HepG2 (cell line): ENCODE data around the gene NPY1R. TPM values are rescaled to one million over a fixed set of nuclear protein-coding genes. Genes with fewer than 3 reads are reported as not detected.

Experiments used
- ATAC-seq: fragments of 200-7000 bp; cut with Tn5 transposase; 3 replicates; pipeline ENCODE4 v1.9.1; 2020; ENCODE audit warnings: mild to moderate bottlenecking, moderate library complexity
- BruUV-seq: library from RNA; stranded (reverse); fragments of 400-500 nt; replicated peaks from 2 replicates; lab custom pipeline; 2021; lab: Mats Ljungman, UMichigan
- CTCF ChIA-PET: fragments of 300-600 bp; formaldehyde crosslinking; extraction: SDS; loops from one replicate; lab custom pipeline; 2021; ENCODE audit warnings: low total read pairs, inconsistent platforms, low intra/inter-chr PET ratio; lab: Yijun Ruan, JAX
- POLR2A ChIA-PET: fragments of 350-600 bp; sonication (Branson Sonifier 250); formaldehyde crosslinking; loops from one replicate; lab custom pipeline; 2020; ENCODE audit warnings: antibody characterized with exemption, inconsistent platforms; lab: Yijun Ruan, JAX
- DNase-seq: peaks from one replicate; pipeline ENCODE4 v3.0.0-alpha.2; 2015; ENCODE audit warnings: low spot score
- FAIRE-seq: peaks from 3 replicates; lab custom pipeline; 2011; peaks lifted over from hg19 to GRCh38; lab: Jason Lieb, UNC
- H2AFZ ChIP-seq: one replicate; pipeline ENCODE4 v1.6.1; 2011; ENCODE audit warnings: low read length, inconsistent platforms
- H3K27ac ChIP-seq: fragments of 300-600 bp; 3 replicates; pipeline ENCODE4 v1.8.0; 2011; ENCODE audit warnings: mixed run types, mild to moderate bottlenecking, mixed read lengths, low read length, inconsistent platforms; ENCODE audit not compliant: insufficient read depth; ENCODE audit errors: extremely low read length
- H3K27me3 ChIP-seq, 2 experiments: fragments of 200-600 bp in 1 of 2; 2 replicates in 1 of 2; 3 replicates in 1 of 2; pipeline versions ENCODE4 v1.6.0 to v1.8.0; 2011; ENCODE audit warnings: low read length in 2 of 2, mild to moderate bottlenecking in 2 of 2, moderate library complexity in 2 of 2, inconsistent platforms in 1 of 2; ENCODE audit not compliant: insufficient read depth in 2 of 2, control insufficient read depth in 1 of 2
- H3K36me3 ChIP-seq, 2 experiments: fragments of 200-600 bp in 1 of 2; replicated peaks in 1 of 2; 2 replicates in 1 of 2; 3 replicates in 1 of 2; pipeline versions ENCODE4 v1.5.1 to v1.8.0; 2011; ENCODE audit warnings: low read length in 2 of 2, inconsistent platforms in 1 of 2; ENCODE audit not compliant: insufficient read depth in 2 of 2, control insufficient read depth in 1 of 2
- H3K4me1 ChIP-seq: 2 replicates; pipeline ENCODE4 v1.5.1; 2012; ENCODE audit warnings: low read length, inconsistent platforms; ENCODE audit not compliant: insufficient read depth
- H3K4me2 ChIP-seq: 2 replicates; pipeline ENCODE4 v1.6.0; 2011; ENCODE audit warnings: low read depth, low read length, inconsistent platforms
- H3K4me3 ChIP-seq, 3 experiments: fragments of 200-600 bp in 1 of 3; sonication (generic), shearing (Covaris generic) in 1 of 3; replicated peaks in 1 of 3; 2 replicates each; pipeline ENCODE4 v1.5.1; 2011 to 2016; ENCODE audit warnings: low read length in 3 of 3, inconsistent platforms in 2 of 3, low read depth in 2 of 3, mild to moderate bottlenecking in 2 of 3, control low read depth in 1 of 3, mixed read lengths in 1 of 3; ENCODE audit not compliant: insufficient read depth in 1 of 3
- H3K79me2 ChIP-seq: one replicate; pipeline ENCODE4 v1.6.1; 2011; ENCODE audit warnings: low read length, inconsistent platforms; ENCODE audit not compliant: insufficient read depth
- H3K9ac ChIP-seq: 2 replicates; pipeline ENCODE4 v1.6.0; 2011; ENCODE audit warnings: mild to moderate bottlenecking, low read depth, low read length, inconsistent platforms; ENCODE audit not compliant: insufficient read depth
- H3K9me3 ChIP-seq: 2 replicates; pipeline ENCODE4 v1.5.1; 2012; ENCODE audit warnings: mild to moderate bottlenecking, low read length
- H4K20me1 ChIP-seq: 2 replicates; pipeline ENCODE4 v1.6.0; 2011; ENCODE audit warnings: inconsistent platforms, mild to moderate bottlenecking, low read length, moderate library complexity; ENCODE audit not compliant: insufficient read depth
- CAMTA2 ChIP-seq: sonication (generic); formaldehyde crosslinking; IDR thresholded peaks from 2 replicates; pipeline ENCODE4 v1.4.0; 2020; ENCODE audit warnings: mild to moderate bottlenecking, missing genetic modification reagents, borderline replicate concordance
- KLF11 ChIP-seq: IDR thresholded peaks from 2 replicates; pipeline ENCODE4 v1.6.1; 2016; ENCODE audit warnings: missing compliant biosample characterization
- MEF2D ChIP-seq: sonication (generic); formaldehyde crosslinking; IDR thresholded peaks from 2 replicates; pipeline ENCODE4 v1.5.1; 2020; ENCODE audit warnings: mild to moderate bottlenecking, missing genetic modification reagents
- NFKB2 ChIP-seq: sonication (generic); formaldehyde crosslinking; IDR thresholded peaks from 2 replicates; pipeline ENCODE4 v1.4.0; 2020; ENCODE audit warnings: missing genetic modification reagents, borderline replicate concordance
- PHF8 ChIP-seq: sonication (generic); formaldehyde crosslinking; IDR thresholded peaks from 2 replicates; pipeline ENCODE4 v1.5.0; 2020; ENCODE audit warnings: missing genetic modification reagents
- SAP130 ChIP-seq: IDR thresholded peaks from 2 replicates; pipeline ENCODE4 v1.6.1; 2016; ENCODE audit warnings: low read depth
- ZNF224 ChIP-seq: sonication (generic); formaldehyde crosslinking; IDR thresholded peaks from 2 replicates; pipeline ENCODE4 v1.5.0; 2020; ENCODE audit warnings: mild to moderate bottlenecking, missing genetic modification reagents
- WGBS: methylation state at CpG from one replicate; pipeline ENCODE4 v1.1.6; 2017; ENCODE audit warnings: low lambda C conversion rate; 5-methylcytosine and 5-hydroxymethylcytosine counted together
- in situ Hi-C: cut with HindIII; loops from 2 replicates; pipeline ENCODE4 v1.10.0; 2017; ENCODE audit warnings: low pct_unique_long_range_greater_than_20kb; ENCODE audit not compliant: extremely low pct_ligation_motif_present
- intact Hi-C: fragments of 100-400 bp; cut with micrococcal nuclease; formaldehyde crosslinking; loops from one replicate; pipeline ENCODE4 v1.10.0; 2022; ENCODE audit not compliant: unreplicated experiment
- polyA plus RNA-seq, 8 experiments: library from polyadenylated mRNA; depleted of rRNA in 3 of 8; stranded (reverse) in 7 of 8; unstranded in 1 of 8; fragments of >200 nt; fragmentation: Illumina TruSeq in 4 of 8; extraction: Trizol in 4 of 8; gene quantifications; 2 replicates each; pipeline versions ENCODE4 v1.2.1 to v1.2.3, GENCODE V29; 2011 to 2016; ENCODE audit warnings: low read depth in 4 of 8, missing spikeins in 1 of 8, mixed read lengths in 1 of 8; ENCODE audit not compliant: insufficient read depth in 1 of 8
- total RNA-seq, 5 experiments: library from RNA; depleted of rRNA; stranded (reverse); fragments of >200 nt; fragmentation: Illumina TruSeq; extraction: Trizol; gene quantifications; 2 replicates each; pipeline ENCODE4 v1.2.3, GENCODE V29; 2016; ENCODE audit warnings: low read depth in 1 of 5
- TF ChIP-seq, protein P1 (sequence below): sonication (generic); formaldehyde crosslinking; IDR thresholded peaks from 2 replicates; pipeline ENCODE4 v1.4.0; 2020; ENCODE audit warnings: mild to moderate bottlenecking, missing genetic modification reagents
- TF ChIP-seq, protein P2 (sequence below): sonication (generic); formaldehyde crosslinking; IDR thresholded peaks from 2 replicates; pipeline ENCODE4 v1.4.0; 2020; ENCODE audit warnings: mild to moderate bottlenecking, missing genetic modification reagents
- TF ChIP-seq, protein P3 (sequence below): sonication (generic); formaldehyde crosslinking; IDR thresholded peaks from 2 replicates; pipeline ENCODE4 v1.4.0; 2020; ENCODE audit warnings: missing genetic modification reagents

NPY1R gene
- total and polyA plus RNA-seq, 2 of the 13 experiments (the other 11 are each of a cell fraction or from before 2014, with no cell fraction given) = not detected

DNA sequence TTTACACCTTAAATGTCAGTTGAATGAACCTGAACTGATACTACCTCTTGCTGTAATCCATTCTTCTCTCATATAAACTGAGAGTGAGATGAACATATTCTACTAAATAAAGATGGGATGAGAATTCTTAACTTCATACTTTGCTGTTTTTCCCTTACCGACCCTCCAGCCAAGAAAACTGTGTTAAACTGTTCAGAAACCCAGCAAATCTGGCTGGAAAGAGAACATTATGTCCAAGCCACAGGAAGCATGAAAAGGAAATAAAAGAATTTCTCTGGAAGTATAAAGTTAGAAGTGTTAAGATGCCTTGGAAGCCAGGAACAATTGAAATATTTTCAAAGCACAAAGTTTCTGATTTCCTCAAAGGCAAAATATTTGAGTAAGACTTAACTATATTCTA, 22.9 kb downstream of the NPY1R start:
- Histone ChIP-seq H3K9me3 (no peaks in the 10 kb centered on the region), H3K4me1 (no peaks in the 10 kb centered on the region), H4K20me1 (no peaks in the 10 kb centered on the region), H3K36me3 (no peaks in the 10 kb centered on the region), H3K9ac (no peak overlapping the region), H3K4me3 (no peak overlapping the region), H3K27me3 (no peaks in the 10 kb centered on the region), H3K79me2 (no peaks in the 10 kb centered on the region), H3K27ac (no peak overlapping the region), H2AFZ (no peak overlapping the region), H3K4me2 (no peak overlapping the region)
- ATAC-seq (no peak), FAIRE-seq (no peak), DNase-seq (no peak)
- 5% methylated on average over 1 of the region's 1 CpG for WGBS
- in situ Hi-C loops = no loop called here
- ChIA-PET CTCF (no interaction called here), POLR2A (no interaction called here)
- BruUV-seq = no TSS peak
- intact Hi-C loops = no loop called here
- TF ChIP-seq, protein P1, sequence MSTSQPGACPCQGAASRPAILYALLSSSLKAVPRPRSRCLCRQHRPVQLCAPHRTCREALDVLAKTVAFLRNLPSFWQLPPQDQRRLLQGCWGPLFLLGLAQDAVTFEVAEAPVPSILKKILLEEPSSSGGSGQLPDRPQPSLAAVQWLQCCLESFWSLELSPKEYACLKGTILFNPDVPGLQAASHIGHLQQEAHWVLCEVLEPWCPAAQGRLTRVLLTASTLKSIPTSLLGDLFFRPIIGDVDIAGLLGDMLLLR (CRISPR knock-in tag) = no peak
- TF ChIP-seq, protein P2, sequence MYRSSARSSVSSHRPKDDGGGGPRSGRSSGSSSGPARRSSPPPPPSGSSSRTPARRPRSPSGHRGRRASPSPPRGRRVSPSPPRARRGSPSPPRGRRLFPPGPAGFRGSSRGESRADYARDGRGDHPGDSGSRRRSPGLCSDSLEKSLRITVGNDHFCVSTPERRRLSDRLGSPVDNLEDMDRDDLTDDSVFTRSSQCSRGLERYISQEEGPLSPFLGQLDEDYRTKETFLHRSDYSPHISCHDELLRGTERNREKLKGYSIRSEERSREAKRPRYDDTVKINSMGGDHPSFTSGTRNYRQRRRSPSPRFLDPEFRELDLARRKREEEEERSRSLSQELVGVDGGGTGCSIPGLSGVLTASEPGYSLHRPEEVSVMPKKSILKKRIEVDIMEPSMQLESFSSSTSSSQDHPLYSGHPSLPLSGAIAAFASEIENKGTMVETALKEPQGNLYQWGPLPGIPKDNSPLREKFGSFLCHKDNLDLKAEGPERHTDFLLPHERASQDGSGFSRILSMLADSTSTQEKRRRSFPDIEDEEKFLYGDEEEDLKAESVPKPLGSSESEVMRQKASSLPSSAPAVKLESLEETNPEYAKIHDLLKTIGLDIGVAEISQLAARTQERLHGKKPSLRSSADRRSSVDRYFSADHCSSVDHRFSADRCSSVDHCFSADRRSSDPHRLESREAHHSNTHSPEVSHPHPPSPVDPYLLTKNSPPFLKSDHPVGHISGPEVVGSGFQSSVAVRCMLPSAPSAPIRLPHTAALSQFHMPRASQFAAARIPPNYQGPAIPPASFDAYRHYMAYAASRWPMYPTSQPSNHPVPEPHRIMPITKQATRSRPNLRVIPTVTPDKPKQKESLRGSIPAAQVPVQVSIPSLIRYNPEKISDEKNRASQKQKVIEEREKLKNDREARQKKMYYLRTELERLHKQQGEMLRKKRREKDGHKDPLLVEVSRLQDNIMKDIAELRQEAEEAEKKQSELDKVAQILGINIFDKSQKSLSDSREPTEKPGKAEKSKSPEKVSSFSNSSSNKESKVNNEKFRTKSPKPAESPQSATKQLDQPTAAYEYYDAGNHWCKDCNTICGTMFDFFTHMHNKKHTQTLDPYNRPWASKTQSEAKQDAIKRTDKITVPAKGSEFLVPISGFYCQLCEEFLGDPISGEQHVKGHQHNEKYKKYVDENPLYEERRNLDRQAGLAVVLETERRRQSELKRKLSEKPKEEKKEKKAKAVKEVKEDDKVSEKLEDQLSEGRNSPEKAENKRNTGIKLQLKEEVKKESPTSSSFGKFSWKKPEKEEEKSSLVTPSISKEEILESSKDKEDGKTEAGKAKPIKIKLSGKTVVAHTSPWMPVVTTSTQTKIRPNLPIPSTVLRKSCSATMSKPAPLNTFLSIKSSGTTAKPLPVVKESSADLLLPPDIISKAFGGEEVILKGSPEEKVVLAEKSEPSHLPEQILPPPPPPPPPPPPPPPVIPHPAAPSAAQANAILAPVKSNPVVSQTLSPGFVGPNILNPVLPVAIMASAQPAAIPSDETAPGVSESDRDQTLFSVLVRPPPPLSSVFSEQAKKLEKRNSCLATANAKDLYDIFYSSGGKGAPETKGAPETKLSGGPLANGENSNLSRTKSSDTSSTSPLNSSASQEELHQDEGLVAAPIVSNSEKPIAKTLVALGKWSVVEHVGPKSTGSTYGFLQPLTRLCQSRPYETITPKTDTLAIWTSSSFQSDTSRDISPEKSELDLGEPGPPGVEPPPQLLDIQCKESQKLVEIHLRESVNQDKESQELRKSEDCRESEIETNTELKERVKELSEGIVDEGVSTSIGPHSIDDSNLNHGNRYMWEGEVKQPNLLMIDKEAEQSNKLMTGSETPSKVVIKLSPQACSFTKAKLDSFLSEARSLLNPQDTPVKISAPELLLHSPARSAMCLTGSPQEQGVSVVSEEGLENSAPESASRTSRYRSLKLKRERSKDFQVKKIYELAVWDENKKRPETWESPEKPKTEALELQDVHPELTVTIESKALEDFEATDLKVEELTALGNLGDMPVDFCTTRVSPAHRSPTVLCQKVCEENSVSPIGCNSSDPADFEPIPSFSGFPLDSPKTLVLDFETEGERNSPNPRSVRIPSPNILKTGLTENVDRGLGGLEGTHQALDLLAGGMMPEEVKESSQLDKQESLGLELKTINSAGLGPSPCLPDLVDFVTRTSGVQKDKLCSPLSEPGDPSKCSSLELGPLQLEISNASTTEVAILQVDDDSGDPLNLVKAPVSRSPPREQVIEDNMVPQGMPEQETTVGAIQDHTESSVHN (CRISPR knock-in tag) = no peak
- TF ChIP-seq, protein P3, sequence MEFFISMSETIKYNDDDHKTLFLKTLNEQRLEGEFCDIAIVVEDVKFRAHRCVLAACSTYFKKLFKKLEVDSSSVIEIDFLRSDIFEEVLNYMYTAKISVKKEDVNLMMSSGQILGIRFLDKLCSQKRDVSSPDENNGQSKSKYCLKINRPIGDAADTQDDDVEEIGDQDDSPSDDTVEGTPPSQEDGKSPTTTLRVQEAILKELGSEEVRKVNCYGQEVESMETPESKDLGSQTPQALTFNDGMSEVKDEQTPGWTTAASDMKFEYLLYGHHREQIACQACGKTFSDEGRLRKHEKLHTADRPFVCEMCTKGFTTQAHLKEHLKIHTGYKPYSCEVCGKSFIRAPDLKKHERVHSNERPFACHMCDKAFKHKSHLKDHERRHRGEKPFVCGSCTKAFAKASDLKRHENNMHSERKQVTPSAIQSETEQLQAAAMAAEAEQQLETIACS (CRISPR knock-in tag) = no peak
- no peak for TF ChIP-seq MEF2D
- no peak for TF ChIP-seq KLF11 (CRISPR knock-in tag)
- TF ChIP-seq CAMTA2 = no peak
- no peak for TF ChIP-seq PHF8 (CRISPR knock-in tag)
- no peak for TF ChIP-seq NFKB2 (CRISPR knock-in tag)
- no peak for TF ChIP-seq ZNF224 (CRISPR knock-in tag)
- TF ChIP-seq SAP130 = no peak
